ENCODE data around the gene AOPEP. TPM values are rescaled to one million over a fixed set of nuclear protein-coding genes. Genes with fewer than 3 reads are reported as not detected.

AOPEP gene
- total RNA-seq, 1 donor from 2014 or later, result 92.3 TPM

GRCh38 chr9:95103281-95103771, 376.8 kb downstream of the AOPEP start:
- H3K4me3 Mint-ChIP-seq (ENCODE audit: unreplicated experiment), result no peak overlapping the region
- H3K27me3 Mint-ChIP-seq (ENCODE audit: low read depth), result no peaks in the 10 kb centered on the region
- H3K4me1 Mint-ChIP-seq (ENCODE audit: low read depth), result peaks cover 64% of the 10 kb centered on the region
- no peak for TF ChIP-seq CTCF (IDR thresholded peaks at IDR 0.05)
- DNase-seq (ENCODE audit: low spot score), result no peak
- H3K9me3 Mint-ChIP-seq (ENCODE audit: low read depth), result no peaks in the 10 kb centered on the region
- H3K36me3 Mint-ChIP-seq (ENCODE audit: low read depth), result peaks cover 14% of the 10 kb centered on the region
- peak overlapping the region; percentile 74 for H3K27ac Mint-ChIP-seq (ENCODE audit: unreplicated experiment)

GRCh38 chr9:95103871-95104580, 377.5 kb downstream of the AOPEP start:
- TF ChIP-seq CTCF (IDR thresholded peaks at IDR 0.05), result no peak
- peaks cover 64% of the 10 kb centered on the region for H3K4me1 Mint-ChIP-seq (ENCODE audit: low read depth)

GRCh38 chr9:95104581-95104960, 378.1 kb downstream of the AOPEP start:
- Mint-ChIP-seq H3K27me3 (ENCODE audit: low read depth) (no peaks in the 10 kb centered on the region), H3K4me1 (ENCODE audit: low read depth) (peaks cover 59% of the 10 kb centered on the region), H3K27ac (ENCODE audit: unreplicated experiment) (peak overlapping the region; percentile 59), H3K4me3 (ENCODE audit: unreplicated experiment) (no peak overlapping the region), H3K36me3 (ENCODE audit: low read depth) (peaks cover 16% of the 10 kb centered on the region), H3K9me3 (ENCODE audit: low read depth) (no peaks in the 10 kb centered on the region)
- TF ChIP-seq CTCF (IDR thresholded peaks at IDR 0.05), result no peak
- DNase-seq (ENCODE audit: low spot score), result no peak

More at GRCh38 chr9:95103871-95104580, 377.5 kb downstream of the AOPEP start:
- no peak overlapping the region for H3K4me3 Mint-ChIP-seq (ENCODE audit: unreplicated experiment)
- no peaks in the 10 kb centered on the region for H3K27me3 Mint-ChIP-seq (ENCODE audit: low read depth)
- H3K9me3 Mint-ChIP-seq (ENCODE audit: low read depth), result no peaks in the 10 kb centered on the region
- peak overlapping the region; percentile 59 for H3K27ac Mint-ChIP-seq (ENCODE audit: unreplicated experiment)
- no peak for DNase-seq (ENCODE audit: low spot score)
- H3K36me3 Mint-ChIP-seq (ENCODE audit: low read depth), result peaks cover 14% of the 10 kb centered on the region

GRCh38 chr9:95104980-95105379, 378.5 kb downstream of the AOPEP start:
- H3K4me3 Mint-ChIP-seq (ENCODE audit: unreplicated experiment), result no peak overlapping the region
- H3K27ac Mint-ChIP-seq (ENCODE audit: unreplicated experiment), result peak overlapping the region; percentile 59
- H3K27me3 Mint-ChIP-seq (ENCODE audit: low read depth), result no peaks in the 10 kb centered on the region
- peaks cover 19% of the 10 kb centered on the region for H3K36me3 Mint-ChIP-seq (ENCODE audit: low read depth)
- peaks cover 55% of the 10 kb centered on the region for H3K4me1 Mint-ChIP-seq (ENCODE audit: low read depth)
- no peak for DNase-seq (ENCODE audit: low spot score)
- no peaks in the 10 kb centered on the region for H3K9me3 Mint-ChIP-seq (ENCODE audit: low read depth)
- TF ChIP-seq CTCF (IDR thresholded peaks at IDR 0.05), result no peak

- peaks cover 49% of the 10 kb centered on the region for H3K4me1 Mint-ChIP-seq (ENCODE audit: low read depth)
- H3K27me3 Mint-ChIP-seq (ENCODE audit: low read depth), result no peaks in the 10 kb centered on the region
- peaks cover 17% of the 10 kb centered on the region for H3K36me3 Mint-ChIP-seq (ENCODE audit: low read depth)
- no peaks in the 10 kb centered on the region for H3K9me3 Mint-ChIP-seq (ENCODE audit: low read depth)
- peak overlapping the region; percentile 62 for H3K27ac Mint-ChIP-seq (ENCODE audit: unreplicated experiment)
- no peak overlapping the region for H3K4me3 Mint-ChIP-seq (ENCODE audit: unreplicated experiment)
- no peak for DNase-seq (ENCODE audit: low spot score)
- TF ChIP-seq CTCF (IDR thresholded peaks at IDR 0.05), result no peak
Observed at GRCh38 chr9:95105519-95106287, 379.2 kb downstream of the AOPEP start.
